Testis (tissue), 2 donors: ENCODE results near the gene ABLIM3.

ENCODE experiments used
- CTCF ChIP-seq, 3 experiments: fragments of 450-650 bp in 2 of 3; fragments of 200-600 bp in 1 of 3; sonication (generic) in 1 of 3; IDR thresholded peaks; one replicate each; pipeline ENCODE4 v1.5.1; 2016 to 2019; ENCODE audit warnings: antibody characterized with exemption in 3 of 3, mild to moderate bottlenecking in 2 of 3, moderate library complexity in 1 of 3
- POLR2A ChIP-seq: fragments of 450-650 bp; IDR thresholded peaks from one replicate; pipeline ENCODE4 v1.6.1; 2017; ENCODE audit warnings: antibody characterized with exemption, mild to moderate bottlenecking, moderate library complexity

DNA sequence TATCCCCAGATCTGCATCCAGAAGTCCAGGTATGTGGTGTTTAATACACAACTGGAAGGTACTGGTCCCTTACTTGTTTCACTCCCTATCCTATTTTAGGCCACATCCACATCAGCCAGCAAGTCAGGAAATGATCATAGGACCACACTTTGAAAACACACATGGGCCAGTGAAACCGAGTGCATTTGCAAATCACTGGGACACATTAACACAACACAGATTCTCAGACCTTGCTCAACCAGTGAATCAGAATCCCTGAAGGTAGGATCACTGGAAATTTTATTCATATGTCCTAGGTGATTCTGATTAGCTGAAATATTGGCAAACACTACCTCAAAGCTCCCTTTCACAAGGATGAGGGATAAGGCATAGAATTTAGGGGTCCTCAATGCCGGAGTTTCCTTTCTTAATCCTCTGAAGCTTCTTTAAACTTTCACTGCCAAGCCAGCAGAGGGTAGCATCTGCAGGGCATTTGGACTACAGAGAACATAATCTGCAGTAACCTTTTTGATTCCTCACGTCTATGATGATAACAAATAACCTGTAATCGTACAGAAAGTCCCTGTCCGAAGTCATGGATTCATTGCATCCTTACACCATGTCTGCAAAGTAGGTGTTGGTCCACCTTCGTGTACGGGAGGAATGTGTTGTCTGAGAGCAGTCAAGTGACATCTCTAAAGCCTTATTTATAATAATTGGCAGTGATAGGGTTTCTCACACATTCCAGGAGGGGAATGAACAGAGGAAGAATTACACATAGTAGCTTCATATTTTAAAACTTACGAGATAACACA lies 11.0 kb upstream of the ABLIM3 start:
- TF ChIP-seq CTCF (IDR thresholded peaks at IDR 0.05) = peak in 1 of 3 experiments; percentile 9
- no peak for TF ChIP-seq POLR2A
